Activated effector memory CD4-positive, alpha-beta T cell treated with anti-CD3 and anti-CD28 coated beads, Interleukin-2, amount 50 U/mL, for 16 hours (primary cell): Measurements from ENCODE around the gene CEP89.
"Not testable (repeated sequence)": the region's sequence is repeated elsewhere in the genome, so short reads cannot be mapped to it uniquely, and the experiment has no call there.

ENCODE experiments used
- DNase-seq: peaks from one replicate; pipeline ENCODE4 v3.0.0-alpha.2; 2020

CEP89 gene

GRCh38 chr19:32945260-32945659 is 26.5 kb downstream of the CEP89 start:
- no peak for DNase-seq

- not testable (repeated sequence) for DNase-seq
These were observed 30.5 kb downstream of the CEP89 start for GRCh38 chr19:32941273-32941672.

- no peak for DNase-seq
These were observed 35.7 kb downstream of the CEP89 start for GRCh38 chr19:32936065-32936464.

- DNase-seq: no peak
These were observed 36.1 kb downstream of the CEP89 start for GRCh38 chr19:32935629-32936028.

- no peak for DNase-seq
These were observed 38.2 kb downstream of the CEP89 start for GRCh38 chr19:32933571-32933970.

- DNase-seq: no peak
These were observed 41.2 kb downstream of the CEP89 start for GRCh38 chr19:32930567-32930966.

GRCh38 chr19:32928806-32929205 is 43.0 kb downstream of the CEP89 start:
- DNase-seq: no peak

- no peak for DNase-seq
These were observed 47.6 kb downstream of the CEP89 start for GRCh38 chr19:32924200-32924599.

GRCh38 chr19:32921624-32922023 is 50.1 kb downstream of the CEP89 start:
- DNase-seq: no peak

GRCh38 chr19:32919365-32919764 is 52.4 kb downstream of the CEP89 start:
- DNase-seq: no peak

- no peak for DNase-seq
These were observed 54.2 kb downstream of the CEP89 start for GRCh38 chr19:32917616-32917996.

GRCh38 chr19:32916969-32917615 is 54.7 kb downstream of the CEP89 start:
- no peak for DNase-seq

- no peak for DNase-seq
These were observed 56.7 kb downstream of the CEP89 start for GRCh38 chr19:32914879-32915660.

- no peak for DNase-seq
These were observed 60.3 kb downstream of the CEP89 start for GRCh38 chr19:32911467-32911866.

- no peak for DNase-seq
These were observed 60.9 kb downstream of the CEP89 start for GRCh38 chr19:32910874-32911273.

- no peak for DNase-seq
These were observed 61.7 kb downstream of the CEP89 start for GRCh38 chr19:32910094-32910493.

GRCh38 chr19:32909257-32909656 is 62.5 kb downstream of the CEP89 start:
- no peak for DNase-seq

- no peak for DNase-seq
These were observed 63.0 kb downstream of the CEP89 start for GRCh38 chr19:32908641-32909190.

- no peak for DNase-seq
These were observed 69.3 kb downstream of the CEP89 start for GRCh38 chr19:32902448-32902847.

- DNase-seq: no peak
These were observed 70.1 kb downstream of the CEP89 start for GRCh38 chr19:32901504-32902161.

- DNase-seq: no peak
These were observed 75.1 kb downstream of the CEP89 start for GRCh38 chr19:32896516-32897214.

- DNase-seq: no peak
These were observed 76.4 kb downstream of the CEP89 start for GRCh38 chr19:32895384-32895783.

- no peak for DNase-seq
These were observed 80.1 kb downstream of the CEP89 start for GRCh38 chr19:32891609-32892008.
